Measurements from ENCODE around the gene CIC. TPM values are rescaled to one million over a fixed set of nuclear protein-coding genes. Genes with fewer than 3 reads are reported as not detected.

The CIC gene
- total and polyA plus RNA-seq, 10 of the 15 experiments (the other 5 are each of a cell fraction or from before 2014, with no cell fraction given) = 0.18 to 50.6 (median 7.1) TPM

GRCh38 chr19:42289556-42290041 is 20.5 kb downstream of the CIC start (continued):
- no peak for TF ChIP-seq ATF3 (IDR thresholded peaks at IDR 0.05; ENCODE audit: borderline replicate concordance, extremely low read depth, low read depth, low read length)

- FAIRE-seq (no peak), ATAC-seq (no peak), DNase-seq (ENCODE audit: low read depth, low spot score) (no peak)
- CTCF ChIA-PET = no interaction called here
- Histone ChIP-seq H2AFZ (ENCODE audit: control insufficient read depth, low read depth, low read length) (no peak overlapping the region), H3K9me3 (replicated peaks; ENCODE audit: control insufficient read depth, insufficient read depth, low read length) (no peaks in the 10 kb centered on the region), H3K36me3 (ENCODE audit: control insufficient read depth in 2 of 2, insufficient read depth in 2 of 2, low read length in 1 of 2) (peaks cover 22 to 33% of the 10 kb centered on the region in 2 experiments), H3K4me1 (ENCODE audit: control insufficient read depth, insufficient read depth, low read length) (peaks cover 12% of the 10 kb centered on the region), H3K27ac (ENCODE audit: control insufficient read depth, insufficient read depth) (no peak overlapping the region), H3K79me2 (ENCODE audit: control insufficient read depth, insufficient read depth, low read length) (peaks cover 12% of the 10 kb centered on the region), H3K27me3 (replicated peaks in 1 of 2; ENCODE audit: control insufficient read depth in 2 of 2, insufficient read depth in 2 of 2, low read length in 1 of 2) (no peaks in the 10 kb centered on the region), H3K9ac (ENCODE audit: control insufficient read depth, insufficient read depth, low read length) (no peak overlapping the region), H3K4me3 (no peak overlapping the region), H4K20me1 (ENCODE audit: control insufficient read depth, insufficient read depth) (no peaks in the 10 kb centered on the region; the same call in 1 of the 2 replicates), H3K4me2 (ENCODE audit: control insufficient read depth, insufficient read depth) (no peak overlapping the region)
- in situ Hi-C loops (cut with MboI) = no loop called here
- POLR2A ChIA-PET = no interaction called here
- BruUV-seq (replicated peaks) = no TSS peak
- intact Hi-C loops (cut with micrococcal nuclease; ENCODE audit: unreplicated experiment) = no loop called here
- SMC1A ChIA-PET (ENCODE audit: uncharacterized antibody, unreplicated experiment) = no interaction called here
- 82% methylated on average over 10 of the region's 13 CpGs for WGBS (ENCODE audit: insufficient coverage, insufficient replicate concordance, low lambda C conversion rate, missing lambda C conversion rate)
- RAD21 ChIA-PET (ENCODE audit: unreplicated experiment) = no interaction called here
- TF ChIP-seq ZNF592 (IDR thresholded peaks at IDR 0.05) (no peak), SKIL (IDR thresholded peaks at IDR 0.05; ENCODE audit: low read depth, poor library complexity, severe bottlenecking) (no peak), TAF1 (IDR thresholded peaks at IDR 0.05; ENCODE audit: borderline replicate concordance, low read depth, low read length) (no peak), NFXL1 (IDR thresholded peaks at IDR 0.05; ENCODE audit: borderline replicate concordance) (no peak), ZNF274 (IDR thresholded peaks at IDR 0.05; ENCODE audit: insufficient read depth, insufficient read length) (no peak), TBL1XR1 (IDR thresholded peaks at IDR 0.05; ENCODE audit: low read depth, low read length) (no peak), CHD2 (IDR thresholded peaks at IDR 0.05; ENCODE audit: borderline replicate concordance, low read depth, low read length) (no peak), ZBTB11 (CRISPR knock-in tag; IDR thresholded peaks at IDR 0.05) (no peak), PBX3 (IDR thresholded peaks at IDR 0.05; ENCODE audit: insufficient replicate concordance, low read depth, low read length) (no peak), EED (IDR thresholded peaks at IDR 0.05; ENCODE audit: low read depth) (no peak)
These were observed 21.1 kb downstream of the CIC start for GRCh38 chr19:42290136-42290522.

Measured in GM12878 (cell line).